Lower leg skin (tissue), 3 donors: Measurements from ENCODE around the gene CD79B.

ENCODE experiments used
- CTCF ChIP-seq, 3 donors: fragments of 450-650 bp; IDR thresholded peaks; one replicate each; pipeline ENCODE4 v1.5.1; 2016; ENCODE audit warnings: antibody characterized with exemption in 3 of 3, mild to moderate bottlenecking in 3 of 3, moderate library complexity in 2 of 3
- POLR2A ChIP-seq, 2 donors: fragments of 450-650 bp; IDR thresholded peaks; one replicate each; pipeline ENCODE4 v1.6.1; 2016 to 2017; ENCODE audit warnings: antibody characterized with exemption in 2 of 2, mild to moderate bottlenecking in 1 of 2, moderate library complexity in 1 of 2

DNA sequence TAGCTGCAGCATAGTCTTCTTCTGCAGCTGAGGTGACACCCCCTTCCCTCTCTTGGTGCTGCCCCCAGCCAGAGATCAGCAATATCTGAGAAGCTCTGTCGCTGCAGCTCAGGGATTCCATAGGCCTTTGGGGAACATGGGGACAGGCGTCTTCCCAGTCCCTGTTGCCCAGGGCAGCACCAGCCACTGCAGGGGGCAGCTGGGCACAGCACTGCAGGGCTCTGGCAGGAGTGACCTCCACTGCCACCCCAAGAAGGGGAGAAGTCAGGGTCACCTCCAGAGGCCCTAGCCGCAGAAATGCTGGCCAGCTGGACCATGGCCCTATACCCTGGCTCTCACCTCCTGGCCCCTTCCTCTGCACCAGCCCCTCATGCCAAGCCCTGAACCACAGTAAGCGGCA, 23.7 kb upstream of the CD79B start:
- TF ChIP-seq CTCF (IDR thresholded peaks at IDR 0.05) (no peak), POLR2A (IDR thresholded peaks at IDR 0.05) (no peak)
